HG03095 (cell line): Measurements from ENCODE around the gene DAP3.
"Not testable (repeated sequence)": the region's sequence is repeated elsewhere in the genome, so short reads cannot be mapped to it uniquely, and the experiment has no call there.

Experiments
- ATAC-seq: cut with Tn5 transposase; IDR thresholded peaks from one replicate; pipeline ENCODE4 v1.9.1; 2021; ENCODE audit warnings: moderate library complexity; ENCODE audit not compliant: unreplicated experiment

Gene DAP3

DNA sequence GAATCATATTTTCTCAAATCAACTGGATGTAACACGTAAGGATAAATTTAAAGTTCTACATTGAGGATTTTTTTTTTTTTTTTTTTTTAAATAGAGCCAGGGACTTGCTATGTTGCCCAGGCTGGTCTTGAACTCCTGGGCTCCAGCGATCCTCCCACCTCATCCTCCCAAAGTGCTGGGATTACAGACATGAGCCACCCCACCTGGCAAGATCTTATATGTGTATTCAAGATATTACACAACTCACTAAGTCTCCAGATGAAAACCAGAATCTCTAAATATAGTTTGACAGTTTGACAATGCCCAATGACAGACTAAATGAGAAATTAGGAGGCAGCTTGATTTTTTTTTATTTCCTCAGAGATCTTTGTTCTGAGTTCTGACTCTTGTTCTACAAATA is 7.1 kb upstream of the DAP3 start:
- ATAC-seq, result no peak

DNA sequence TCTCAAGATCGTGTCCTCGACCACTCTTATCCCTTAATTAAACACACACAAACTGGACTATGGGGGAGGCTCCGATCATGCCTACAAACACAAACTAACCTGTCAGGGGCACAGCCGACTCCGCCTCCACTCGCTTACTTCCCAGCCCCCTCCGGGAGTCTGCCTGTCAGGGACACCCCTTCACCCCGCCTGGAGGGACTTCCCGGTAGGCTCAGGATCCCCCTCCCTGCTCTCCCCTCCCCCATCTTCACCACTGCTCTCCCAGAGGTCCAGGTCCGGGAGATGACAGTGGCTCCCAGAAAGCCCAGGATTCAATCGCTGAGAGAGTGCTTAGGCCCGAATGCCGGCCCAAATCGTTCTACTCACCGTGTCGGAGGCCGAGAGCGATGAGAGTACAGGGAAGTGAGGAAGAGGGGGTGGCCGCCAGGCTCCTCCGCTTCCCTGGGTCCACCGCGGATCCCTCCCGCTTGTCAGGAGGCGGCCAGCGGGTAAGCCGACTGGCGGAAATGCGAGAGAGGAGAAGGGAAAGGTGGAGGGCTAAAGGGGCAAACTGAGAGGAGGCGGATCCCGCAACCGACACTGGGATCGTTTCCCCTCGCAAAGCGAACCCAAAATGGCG is 1.1 kb upstream of the DAP3 start:
- peak; percentile 14 for ATAC-seq

- ATAC-seq, result peak; percentile 74
Observed at GRCh38 chr1:155688324-155689080, 389 bp upstream of the DAP3 start, which contains the start of gene YY1AP1. TSS of gene YY1AP1 (minus strand) at chr1:155688774. CDS start at chr1:155680436, 8,338 bp downstream.

GRCh38 chr1:155691992-155692528 is 3.2 kb downstream of the DAP3 start:
- ATAC-seq, result no peak

DNA sequence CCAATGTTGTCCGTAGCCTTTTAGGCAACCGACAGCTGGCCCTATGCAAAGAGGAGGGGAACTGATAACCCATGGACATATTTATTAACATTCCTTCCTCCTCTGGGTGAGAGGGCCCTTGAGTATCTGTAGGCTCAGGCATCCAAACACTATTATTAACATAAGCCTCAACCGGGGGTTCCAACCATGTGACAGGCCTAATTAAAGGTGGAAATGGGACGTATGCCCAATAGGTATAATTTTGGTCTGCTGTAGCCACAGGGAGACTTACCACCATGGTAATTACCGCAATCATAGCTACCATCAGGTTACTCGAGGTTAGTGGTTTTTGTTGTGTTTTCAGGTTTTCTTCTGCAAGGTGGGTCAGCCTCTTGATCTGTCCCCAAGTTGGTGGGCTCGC is 5.3 kb downstream of the DAP3 start:
- no peak for ATAC-seq

- ATAC-seq, result no peak
Observed at GRCh38 chr1:155695072-155695471, 6.2 kb downstream of the DAP3 start.

DNA sequence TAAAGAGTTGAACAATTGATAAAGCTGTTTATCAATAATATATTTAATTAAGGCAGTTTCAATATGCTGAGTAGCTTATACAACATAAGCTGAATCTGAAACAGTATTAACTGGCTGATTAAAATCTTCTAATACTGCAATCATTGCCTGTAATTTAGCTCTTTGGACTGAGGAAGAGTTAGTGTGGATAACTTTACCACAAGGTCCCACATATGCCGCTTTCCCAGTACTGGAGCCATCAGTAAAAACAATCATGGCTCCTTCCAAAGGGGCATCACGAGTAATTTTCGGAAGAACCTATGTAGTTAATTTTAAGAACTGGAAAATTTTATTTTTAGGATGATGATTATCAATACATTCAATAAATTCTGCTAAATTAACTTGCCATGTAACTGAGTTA is 6.7 kb downstream of the DAP3 start:
- no peak for ATAC-seq

GRCh38 chr1:155696524-155696923 is 7.6 kb downstream of the DAP3 start:
- ATAC-seq, result no peak

DNA sequence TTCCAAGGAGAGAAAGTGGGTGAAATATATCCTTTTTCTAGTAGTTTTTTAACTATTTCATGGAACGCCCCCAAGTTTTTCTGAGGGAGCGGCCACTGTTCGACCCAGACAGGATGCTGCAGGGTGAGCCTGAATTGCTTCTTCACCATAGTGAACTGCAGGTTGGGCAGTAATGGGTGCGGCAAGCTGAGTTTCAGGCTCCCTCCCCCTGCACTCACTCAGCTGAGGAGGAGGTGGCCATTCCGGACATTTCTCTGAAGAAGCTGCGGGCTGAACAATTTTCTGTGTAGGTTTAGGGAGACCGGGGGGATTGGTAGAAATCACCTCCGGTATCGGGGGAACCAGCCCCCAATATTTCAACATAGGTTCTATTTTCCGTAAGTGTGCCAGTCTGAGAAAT is 8.2 kb downstream of the DAP3 start:
- ATAC-seq, result no peak

DNA sequence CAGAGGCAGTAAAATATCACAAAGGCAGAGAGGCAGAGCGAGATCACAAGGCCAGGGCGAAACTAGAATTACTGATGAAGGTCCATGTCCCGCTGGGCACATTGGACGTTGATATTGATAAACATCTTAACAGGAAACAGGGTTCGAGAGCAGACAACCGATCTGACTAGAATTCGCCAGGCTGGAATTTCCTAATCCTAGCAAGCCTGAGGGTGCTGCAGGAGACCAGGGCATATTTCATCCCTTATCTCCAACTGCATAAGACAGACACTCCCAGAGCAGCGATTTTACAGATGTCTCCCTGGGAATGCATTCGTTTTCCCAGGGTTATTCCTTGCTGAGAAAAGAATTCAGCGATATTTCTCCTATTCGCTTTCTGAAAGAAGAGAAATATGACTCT is 8.7 kb downstream of the DAP3 start:
- not testable (repeated sequence) for ATAC-seq

DNA sequence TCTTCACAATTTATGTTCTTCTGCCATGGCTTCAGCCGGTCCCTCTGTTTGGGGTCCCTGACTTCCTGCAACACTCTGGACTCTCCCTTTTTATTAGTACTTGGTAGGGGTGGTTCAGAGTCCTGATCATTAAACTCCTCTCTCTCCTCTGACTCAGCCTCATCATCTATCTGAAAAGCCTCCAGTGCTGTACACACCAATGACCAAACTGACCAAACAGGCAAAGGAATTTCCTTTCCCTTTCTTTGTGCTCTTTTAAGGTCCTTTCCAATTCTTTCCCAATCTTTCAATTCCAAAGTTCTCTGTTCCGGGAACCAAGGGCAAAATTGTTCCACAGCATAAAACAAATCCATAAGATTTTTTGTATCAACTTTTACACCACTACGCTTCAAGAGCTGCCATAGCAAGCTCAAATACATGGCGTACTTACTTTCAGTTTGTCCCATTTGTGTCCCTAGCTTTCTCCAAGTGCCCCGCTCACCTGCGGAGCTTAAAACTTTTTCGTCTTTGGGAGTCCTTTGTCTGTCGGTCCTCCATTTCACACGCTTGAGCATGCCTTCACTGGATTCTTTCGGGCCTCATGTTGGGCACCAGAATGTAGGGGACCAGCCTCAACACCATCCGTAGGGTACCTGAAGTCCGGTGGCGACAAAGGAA is 9.6 kb downstream of the DAP3 start:
- no peak for ATAC-seq

- ATAC-seq, result not testable (repeated sequence)
Observed at GRCh38 chr1:155699062-155699461, 10.2 kb downstream of the DAP3 start.

DNA sequence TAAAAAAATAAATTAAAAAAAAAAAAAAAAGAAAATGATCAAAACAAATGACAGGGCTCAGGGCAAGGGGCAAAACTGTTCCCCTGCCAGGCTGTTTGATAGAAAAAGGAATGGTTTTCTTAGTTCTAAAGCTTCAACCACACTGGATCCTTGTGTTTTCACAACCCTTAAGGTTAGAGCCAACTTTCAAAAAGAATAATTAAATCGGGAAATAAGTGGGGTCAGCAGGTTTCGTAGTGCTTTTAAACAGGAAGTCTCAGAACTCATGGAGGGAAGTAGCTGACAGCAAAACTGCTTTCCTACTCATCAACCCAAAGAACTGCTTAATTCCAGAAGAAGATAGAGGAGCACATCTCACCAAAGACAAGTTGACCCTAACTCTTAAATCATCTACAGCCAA is 12.8 kb downstream of the DAP3 start:
- not testable (repeated sequence) for ATAC-seq

- ATAC-seq, result no peak
Observed at GRCh38 chr1:155703216-155703615, 14.3 kb downstream of the DAP3 start.

- ATAC-seq, result not testable (repeated sequence)
Observed at GRCh38 chr1:155704414-155704813, 15.5 kb downstream of the DAP3 start.

DNA sequence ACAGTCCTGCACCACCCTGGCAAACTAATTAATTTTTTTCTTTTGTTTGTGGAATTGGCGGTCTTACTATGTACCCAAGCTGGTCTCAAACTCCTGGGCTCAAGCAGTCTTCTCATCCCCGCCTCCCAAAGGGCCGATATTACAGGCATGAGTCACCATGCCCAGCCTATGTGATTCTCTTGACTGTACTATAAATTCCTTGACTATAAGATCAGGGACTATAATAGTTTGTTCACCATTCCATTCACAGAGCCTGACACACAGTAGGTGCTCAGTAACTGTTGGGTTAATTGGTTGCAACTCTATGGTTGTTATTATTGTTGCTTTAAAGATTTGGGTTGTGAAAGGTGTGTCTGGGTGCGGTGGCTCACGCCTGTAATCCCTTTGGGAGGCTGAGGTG is 17.2 kb downstream of the DAP3 start:
- ATAC-seq, result no peak

GRCh38 chr1:155709391-155709790 is 20.5 kb downstream of the DAP3 start:
- ATAC-seq, result no peak

GRCh38 chr1:155711457-155711856 is 22.6 kb downstream of the DAP3 start:
- ATAC-seq, result not testable (repeated sequence)

DNA sequence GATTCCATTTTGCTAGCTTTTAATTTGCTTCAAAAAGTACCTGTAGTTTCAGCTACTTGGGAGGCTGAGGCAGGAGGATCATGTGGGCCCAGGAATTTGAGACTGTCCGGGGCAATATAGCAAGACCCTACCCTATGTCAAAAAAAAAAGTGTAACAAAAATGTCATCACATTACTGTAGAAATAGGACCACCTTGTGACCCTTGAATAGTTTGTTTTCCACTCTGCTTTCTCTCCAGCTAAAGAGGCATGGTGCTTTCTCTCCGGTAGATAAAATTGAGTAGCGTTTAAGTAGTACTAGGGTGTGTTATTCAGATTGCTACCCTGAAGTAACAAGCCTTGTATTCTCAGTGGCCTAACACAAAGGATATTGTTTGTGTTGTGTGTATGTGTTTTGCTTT is 23.7 kb downstream of the DAP3 start:
- not testable (repeated sequence) for ATAC-seq

GRCh38 chr1:155713075-155713474 is 24.2 kb downstream of the DAP3 start:
- no peak for ATAC-seq

GRCh38 chr1:155715056-155715455 is 26.2 kb downstream of the DAP3 start:
- not testable (repeated sequence) for ATAC-seq

DNA sequence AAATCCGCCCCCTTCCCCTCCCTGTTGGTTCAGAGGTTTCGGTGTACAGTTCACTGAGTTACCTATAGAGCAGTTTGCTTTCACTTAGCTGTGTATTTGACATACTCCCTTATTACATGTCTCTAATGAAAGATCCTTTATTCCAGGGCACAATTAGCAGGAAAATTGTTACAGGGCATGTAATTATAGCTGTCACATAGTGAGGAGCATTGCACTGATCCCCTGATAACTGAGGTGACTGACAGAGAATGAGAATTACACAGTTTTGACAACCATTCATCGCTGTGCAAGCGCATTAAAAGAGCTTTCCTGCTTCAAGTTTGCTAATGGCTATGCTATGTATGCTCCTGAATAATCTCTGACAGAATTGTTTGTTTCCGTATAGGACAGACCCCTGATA is 26.9 kb downstream of the DAP3 start:
- no peak for ATAC-seq
